CD4-positive, alpha-beta T cell treated with Interleukin-15 for 4 hours (primary cell): ENCODE measurements around the gene FXYD6.

Source experiments
- DNase-seq: peaks from one replicate; pipeline ENCODE4 v3.0.0-alpha.2; 2020; ENCODE audit warnings: low spot score

The FXYD6 gene

GRCh38 chr11:117842131-117842941, 34.1 kb downstream of the FXYD6 start:
- DNase-seq: no peak

GRCh38 chr11:117841551-117842031, 34.9 kb downstream of the FXYD6 start:
- DNase-seq: no peak

GRCh38 chr11:117840881-117841550, 35.4 kb downstream of the FXYD6 start:
- DNase-seq: no peak

- no peak for DNase-seq
Measured at GRCh38 chr11:117839936-117840813, 36.3 kb downstream of the FXYD6 start.

- no peak for DNase-seq
Measured at GRCh38 chr11:117839380-117839881, 37.0 kb downstream of the FXYD6 start.

GRCh38 chr11:117838901-117839300, 37.6 kb downstream of the FXYD6 start:
- no peak for DNase-seq

GRCh38 chr11:117837791-117838190, 38.7 kb downstream of the FXYD6 start:
- no peak for DNase-seq

GRCh38 chr11:117837070-117837776, 39.2 kb downstream of the FXYD6 start:
- no peak for DNase-seq

GRCh38 chr11:117836077-117836960, 40.1 kb downstream of the FXYD6 start:
- no peak for DNase-seq

GRCh38 chr11:117835576-117835975, 40.9 kb downstream of the FXYD6 start:
- no peak for DNase-seq

GRCh38 chr11:117834838-117835443, 41.5 kb downstream of the FXYD6 start:
- no peak for DNase-seq

- no peak for DNase-seq
Measured at GRCh38 chr11:117834068-117834810, 42.2 kb downstream of the FXYD6 start.

- DNase-seq: no peak
Measured at GRCh38 chr11:117833401-117833891, 43.0 kb downstream of the FXYD6 start.

GRCh38 chr11:117832511-117832910, 43.9 kb downstream of the FXYD6 start:
- no peak for DNase-seq

- no peak for DNase-seq
Measured at GRCh38 chr11:117831661-117832415, 44.6 kb downstream of the FXYD6 start.

- no peak for DNase-seq
Measured at GRCh38 chr11:117830674-117831351, 45.6 kb downstream of the FXYD6 start.

GRCh38 chr11:117830072-117830471, 46.4 kb downstream of the FXYD6 start:
- no peak for DNase-seq

- DNase-seq: no peak
Measured at GRCh38 chr11:117829369-117829725, 47.1 kb downstream of the FXYD6 start.
